ENCODE data around the gene HMGN2.

DNA sequence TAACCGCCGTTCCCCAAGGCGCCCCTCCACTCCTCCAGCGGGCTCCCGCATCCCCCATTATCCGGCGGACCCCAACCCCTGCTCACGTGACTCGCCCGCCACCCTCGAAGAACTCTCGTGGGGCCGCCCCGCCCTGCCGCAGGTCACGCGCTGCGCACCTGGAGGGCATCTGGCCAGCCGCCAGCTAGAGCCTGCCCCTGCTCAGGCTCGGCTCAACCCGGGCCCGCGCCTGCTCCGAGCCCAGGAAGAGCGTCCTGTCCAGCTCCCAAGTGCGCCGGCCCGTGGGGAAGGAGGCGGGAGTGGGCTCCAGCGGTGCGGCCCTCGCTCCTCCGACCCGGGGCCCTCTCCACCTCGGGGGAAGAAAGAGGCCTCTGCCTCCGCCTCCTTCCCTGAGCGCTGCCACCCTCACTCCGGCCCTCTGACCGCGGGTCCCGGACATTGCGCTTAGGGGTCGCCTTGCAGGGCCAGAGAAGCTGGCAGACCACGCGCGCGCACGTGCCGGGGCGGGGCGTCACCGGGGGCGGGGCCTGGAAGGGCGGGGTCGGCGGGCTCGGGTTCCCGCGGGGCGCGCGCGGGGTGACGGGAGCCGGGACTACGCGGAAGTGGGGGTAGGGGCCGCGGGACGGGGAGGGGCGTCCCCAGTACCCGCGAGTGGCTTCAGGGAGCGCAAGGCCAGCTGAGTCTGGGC lies 28.4 kb downstream of the HMGN2 start:
- TF ChIP-seq GATA2 (IDR thresholded peaks at IDR 0.05; ENCODE audit: low read depth, low read length) (no peak), GATA3 (IDR thresholded peaks at IDR 0.05; ENCODE audit: low read depth, low read length) (no peak)
